Measurements from ENCODE around the gene GRIN2B.

Gene GRIN2B

DNA sequence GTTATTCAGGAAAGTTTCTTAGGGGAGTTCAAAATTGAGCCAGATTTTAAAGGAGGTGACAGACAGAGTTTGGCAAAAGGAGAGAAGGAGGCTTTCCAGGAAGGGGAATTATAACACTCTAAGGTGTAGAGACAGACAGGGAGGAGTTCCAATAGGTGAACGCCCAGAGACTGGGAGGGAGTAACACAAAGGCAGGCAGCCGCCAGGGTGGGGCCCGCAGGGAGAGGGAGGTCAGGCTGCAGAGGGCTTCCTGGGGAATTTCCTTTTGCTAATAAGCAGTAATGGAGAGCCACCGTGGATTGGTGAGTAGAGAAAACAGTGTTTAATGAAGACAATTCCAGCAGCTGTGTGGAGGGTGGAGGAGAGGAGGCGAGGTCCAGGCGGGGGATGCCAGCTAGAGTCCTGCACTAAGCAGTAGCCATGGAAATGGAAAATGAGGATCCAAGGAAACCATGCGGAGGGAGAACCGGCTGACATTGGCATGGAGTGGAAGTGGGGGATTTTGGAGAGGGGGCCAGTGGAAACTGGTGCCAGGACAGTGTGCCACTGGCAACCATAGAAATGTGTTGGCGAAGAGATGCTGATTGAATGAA lies 22.2 kb downstream of the GRIN2B start:
- Histone ChIP-seq H3K4me3 (ENCODE audit: low read length) (no peak overlapping the region), H3K9me2 (replicated peaks; ENCODE audit: insufficient read depth, low read length) (no peaks in the 10 kb centered on the region), H3K27me3 (replicated peaks; ENCODE audit: insufficient read depth, low read length) (no peaks in the 10 kb centered on the region), H3K4me1 (ENCODE audit: low read length) (peaks cover 15% of the 10 kb centered on the region), H3K79me2 (ENCODE audit: low read length) (no peaks in the 10 kb centered on the region), H2AFZ (ENCODE audit: low read length) (no peak overlapping the region), H4K20me1 (ENCODE audit: insufficient read depth, low read length) (no peaks in the 10 kb centered on the region), H3K9me3 (replicated peaks; ENCODE audit: insufficient read depth, low read length) (no peaks in the 10 kb centered on the region), H3K9ac (ENCODE audit: low read length) (no peak overlapping the region), H3K4me2 (ENCODE audit: low read depth, low read length) (no peak overlapping the region), H3F3A (ENCODE audit: insufficient read depth, low read length) (no peaks in the 10 kb centered on the region), H3K27ac (ENCODE audit: low read length) (no peak overlapping the region), H3K36me3 (replicated peaks; ENCODE audit: insufficient read depth, low read length) (no peaks in the 10 kb centered on the region)
- DNase-seq: no peak
- TF ChIP-seq, protein P1, sequence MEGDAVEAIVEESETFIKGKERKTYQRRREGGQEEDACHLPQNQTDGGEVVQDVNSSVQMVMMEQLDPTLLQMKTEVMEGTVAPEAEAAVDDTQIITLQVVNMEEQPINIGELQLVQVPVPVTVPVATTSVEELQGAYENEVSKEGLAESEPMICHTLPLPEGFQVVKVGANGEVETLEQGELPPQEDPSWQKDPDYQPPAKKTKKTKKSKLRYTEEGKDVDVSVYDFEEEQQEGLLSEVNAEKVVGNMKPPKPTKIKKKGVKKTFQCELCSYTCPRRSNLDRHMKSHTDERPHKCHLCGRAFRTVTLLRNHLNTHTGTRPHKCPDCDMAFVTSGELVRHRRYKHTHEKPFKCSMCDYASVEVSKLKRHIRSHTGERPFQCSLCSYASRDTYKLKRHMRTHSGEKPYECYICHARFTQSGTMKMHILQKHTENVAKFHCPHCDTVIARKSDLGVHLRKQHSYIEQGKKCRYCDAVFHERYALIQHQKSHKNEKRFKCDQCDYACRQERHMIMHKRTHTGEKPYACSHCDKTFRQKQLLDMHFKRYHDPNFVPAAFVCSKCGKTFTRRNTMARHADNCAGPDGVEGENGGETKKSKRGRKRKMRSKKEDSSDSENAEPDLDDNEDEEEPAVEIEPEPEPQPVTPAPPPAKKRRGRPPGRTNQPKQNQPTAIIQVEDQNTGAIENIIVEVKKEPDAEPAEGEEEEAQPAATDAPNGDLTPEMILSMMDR (IDR thresholded peaks at IDR 0.05; ENCODE audit: low read length): no peak
- TF ChIP-seq EZH2 (optimal IDR thresholded peaks at IDR 0.05; ENCODE audit: low read depth, low read length) (no peak), EZH2phosphoT487 (IDR thresholded peaks at IDR 0.05; ENCODE audit: low read length) (no peak)

DNA sequence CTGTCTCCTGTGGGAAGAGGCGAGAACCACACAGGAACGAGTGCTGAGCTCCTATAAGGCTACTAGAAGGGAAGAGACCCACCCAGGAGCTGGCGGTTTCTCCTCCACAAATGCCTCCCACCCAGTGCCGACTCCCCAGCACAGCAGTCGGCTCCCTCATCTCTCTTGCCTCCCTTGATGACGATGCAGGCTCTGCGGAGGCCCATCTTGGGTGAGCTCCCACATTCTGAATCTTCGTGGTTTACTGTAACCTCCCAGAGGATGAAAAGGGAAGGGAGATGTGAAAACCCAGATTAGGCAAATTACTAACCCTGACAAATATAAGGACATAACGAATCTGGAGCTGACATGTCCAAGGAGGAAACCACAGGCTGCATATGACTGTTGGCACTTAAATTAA lies 23.8 kb downstream of the GRIN2B start:
- H3F3A ChIP-seq (ENCODE audit: insufficient read depth, low read length): peaks cover 3% of the 10 kb centered on the region
- H3K4me2 ChIP-seq (ENCODE audit: low read depth, low read length): no peak overlapping the region
- no peak for DNase-seq
- no peaks in the 10 kb centered on the region for H3K27me3 ChIP-seq (replicated peaks; ENCODE audit: insufficient read depth, low read length)
- no peaks in the 10 kb centered on the region for H3K9me3 ChIP-seq (replicated peaks; ENCODE audit: insufficient read depth, low read length)
- peak overlapping the region; percentile 1; the same call in 1 of the 2 replicates for H3K27ac ChIP-seq (ENCODE audit: low read length)
- TF ChIP-seq, protein P1 (IDR thresholded peaks at IDR 0.05; ENCODE audit: low read length): no peak
- TF ChIP-seq EZH2 (optimal IDR thresholded peaks at IDR 0.05; ENCODE audit: low read depth, low read length) (no peak), EZH2phosphoT487 (IDR thresholded peaks at IDR 0.05; ENCODE audit: low read length) (no peak)
- H3K36me3 ChIP-seq (replicated peaks; ENCODE audit: insufficient read depth, low read length): no peaks in the 10 kb centered on the region
- no peaks in the 10 kb centered on the region for H4K20me1 ChIP-seq (ENCODE audit: insufficient read depth, low read length)
- H2AFZ ChIP-seq (ENCODE audit: low read length): no peak overlapping the region
- H3K4me1 ChIP-seq (ENCODE audit: low read length): peaks cover 26% of the 10 kb centered on the region
- H3K9ac ChIP-seq (ENCODE audit: low read length): no peak overlapping the region
- no peak overlapping the region for H3K4me3 ChIP-seq (ENCODE audit: low read length)
- H3K79me2 ChIP-seq (ENCODE audit: low read length): no peaks in the 10 kb centered on the region
- H3K9me2 ChIP-seq (replicated peaks; ENCODE audit: insufficient read depth, low read length): no peaks in the 10 kb centered on the region

DNA sequence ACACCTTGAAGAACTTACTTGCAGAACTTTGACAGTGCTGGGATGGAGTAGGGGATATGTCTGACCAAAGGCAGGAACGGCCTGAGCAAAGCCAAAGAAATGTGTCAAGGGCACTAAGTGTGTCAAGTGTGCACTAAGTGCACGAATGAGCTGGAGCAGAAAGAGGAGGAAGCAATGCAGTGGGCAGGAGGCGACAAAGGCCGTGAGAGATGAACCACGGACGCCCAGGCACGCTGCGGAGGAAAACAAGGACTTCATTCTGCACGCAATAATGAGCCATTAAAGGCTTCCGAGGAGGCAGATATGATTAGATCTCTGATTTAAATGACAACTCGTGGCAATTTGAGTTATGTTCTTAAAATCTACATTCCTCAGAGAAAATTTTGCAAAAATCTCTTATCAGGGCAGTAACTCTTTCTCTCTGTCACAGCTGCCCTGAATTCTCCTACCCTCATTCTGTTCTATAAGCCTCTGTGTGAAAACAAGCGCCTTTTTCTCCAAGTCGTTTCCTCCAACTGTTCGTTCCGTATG lies 25.3 kb downstream of the GRIN2B start:
- no peak overlapping the region for H3K9ac ChIP-seq (ENCODE audit: low read length)
- no peaks in the 10 kb centered on the region for H3K27me3 ChIP-seq (replicated peaks; ENCODE audit: insufficient read depth, low read length)
- no peaks in the 10 kb centered on the region for H4K20me1 ChIP-seq (ENCODE audit: insufficient read depth, low read length)
- no peak for DNase-seq
- no peaks in the 10 kb centered on the region for H3K79me2 ChIP-seq (ENCODE audit: low read length)
- H3K36me3 ChIP-seq (replicated peaks; ENCODE audit: insufficient read depth, low read length): no peaks in the 10 kb centered on the region
- no peak overlapping the region for H3K4me2 ChIP-seq (ENCODE audit: low read depth, low read length)
- no peaks in the 10 kb centered on the region for H3K9me3 ChIP-seq (replicated peaks; ENCODE audit: insufficient read depth, low read length)
- H3K9me2 ChIP-seq (replicated peaks; ENCODE audit: insufficient read depth, low read length): no peaks in the 10 kb centered on the region
- H2AFZ ChIP-seq (ENCODE audit: low read length): no peak overlapping the region
- no peak overlapping the region for H3K4me3 ChIP-seq (ENCODE audit: low read length)
- peaks cover 34% of the 10 kb centered on the region for H3K4me1 ChIP-seq (ENCODE audit: low read length)
- TF ChIP-seq EZH2 (optimal IDR thresholded peaks at IDR 0.05; ENCODE audit: low read depth, low read length) (no peak), EZH2phosphoT487 (IDR thresholded peaks at IDR 0.05; ENCODE audit: low read length) (no peak)
- TF ChIP-seq, protein P1 (IDR thresholded peaks at IDR 0.05; ENCODE audit: low read length): no peak
- peaks cover 12% of the 10 kb centered on the region for H3F3A ChIP-seq (ENCODE audit: insufficient read depth, low read length)
- no peak overlapping the region for H3K27ac ChIP-seq (ENCODE audit: low read length)
